HCT116 (cell line): ENCODE data around the gene IP6K2. TPM values are rescaled to one million over a fixed set of nuclear protein-coding genes. Genes with fewer than 3 reads are reported as not detected.

Source experiments
- ATAC-seq: fragments of 200-7000 bp; cut with Tn5 transposase; 2 replicates; pipeline ENCODE4 v1.9.1; 2020; ENCODE audit warnings: mild to moderate bottlenecking, moderate library complexity
- BruUV-seq: library from RNA; stranded (reverse); fragments of 400-500 nt; replicated peaks from 2 replicates; lab custom pipeline; 2021; lab: Mats Ljungman, UMichigan
- CTCF ChIA-PET: fragments of 300-600 bp; sonication (Branson Sonifier 250); formaldehyde crosslinking; loops from one replicate; lab custom pipeline; 2021; ENCODE audit warnings: antibody characterized with exemption; lab: Charles Lee
- POLR2A ChIA-PET: fragments of 300-600, 350-600 bp; sonication (Branson Sonifier 250); formaldehyde crosslinking; loops from one replicate; lab custom pipeline; 2021; ENCODE audit warnings: antibody characterized with exemption; lab: Charles Lee
- RAD21 ChIA-PET, 2 experiments: fragments of 300-600 bp; sonication (Branson Sonifier 250); formaldehyde crosslinking; loops; one replicate each; lab custom pipeline; 2023; ENCODE audit warnings: low total read pairs in 2 of 2; ENCODE audit not compliant: uncharacterized antibody in 2 of 2, unreplicated experiment in 2 of 2, low non-redundant PET in 1 of 2; lab: Charles Lee
- DNase-seq: peaks from one replicate; pipeline ENCODE4 v3.0.0-alpha.2; 2010; ENCODE audit warnings: low read depth, low spot score
- H2AFZ ChIP-seq: fragments of 200-600 bp; shearing (Covaris generic), sonication (generic); 2 replicates; pipeline ENCODE4 v1.6.1; 2017; ENCODE audit warnings: low read depth, mixed run types, mixed read lengths, antibody characterized with exemption, low read length; ENCODE audit not compliant: poor library complexity, severe bottlenecking
- H3K27ac ChIP-seq: 2 replicates; pipeline ENCODE4 v1.5.1; 2012; ENCODE audit warnings: low read depth, low read length
- H3K27me3 ChIP-seq: fragments of 200-600 bp; sonication (generic); 2 replicates; pipeline ENCODE4 v1.6.1; 2016; ENCODE audit warnings: mixed run types, low read length, mixed read lengths; ENCODE audit not compliant: insufficient read depth
- H3K36me3 ChIP-seq, 2 experiments: fragments of 200-500 bp in 1 of 2; fragments of 200-600 bp in 1 of 2; sonication (Bioruptor generic) in 1 of 2; sonication (generic) in 1 of 2; 2 replicates each; pipeline versions ENCODE4 v1.5.1 to v1.6.1; 2014 to 2016; ENCODE audit warnings: low read length in 2 of 2, inconsistent platforms in 1 of 2, mixed read lengths in 1 of 2, mixed run types in 1 of 2; ENCODE audit not compliant: insufficient read depth in 2 of 2, control insufficient read depth in 1 of 2
- H3K4me1 ChIP-seq, 2 experiments: fragments of 200-600 bp in 1 of 2; sonication (generic) in 1 of 2; 2 replicates each; pipeline versions ENCODE4 v1.5.1 to v1.6.1; 2012 to 2017; ENCODE audit warnings: low read length in 2 of 2, inconsistent platforms in 1 of 2, mild to moderate bottlenecking in 1 of 2, mixed read lengths in 1 of 2, mixed run types in 1 of 2, moderate library complexity in 1 of 2; ENCODE audit not compliant: insufficient read depth in 2 of 2, control insufficient read depth in 1 of 2
- H3K4me2 ChIP-seq: fragments of 200-600 bp; sonication (generic); 2 replicates; pipeline ENCODE4 v1.6.1; 2017; ENCODE audit warnings: mixed run types, low read length, mixed read lengths
- H3K4me3 ChIP-seq, 2 experiments: fragments of 200-600 bp in 1 of 2; sonication (generic) in 1 of 2; replicated peaks in 1 of 2; 2 replicates each; pipeline ENCODE4 v1.5.1; 2011 to 2016; ENCODE audit warnings: low read length in 2 of 2, control low read depth in 1 of 2, low read depth in 1 of 2, mild to moderate bottlenecking in 1 of 2, mixed read lengths in 1 of 2, mixed run types in 1 of 2
- H3K79me2 ChIP-seq: fragments of 200-600 bp; sonication (generic); 2 replicates; pipeline ENCODE4 v1.6.1; 2017; ENCODE audit warnings: mild to moderate bottlenecking, mixed run types, low read length, moderate library complexity, mixed read lengths; ENCODE audit not compliant: insufficient read depth
- H3K9ac ChIP-seq: fragments of 200-600 bp; sonication (generic); 2 replicates; pipeline ENCODE4 v1.6.1; 2016; ENCODE audit warnings: low read length, mixed read lengths
- H3K9me2 ChIP-seq: fragments of 200-600 bp; sonication (generic), shearing (Covaris generic); 2 replicates; pipeline ENCODE4 v1.6.1; 2017; ENCODE audit warnings: mixed run types, mild to moderate bottlenecking, moderate library complexity; ENCODE audit not compliant: insufficient read depth
- H3K9me3 ChIP-seq, 2 experiments: fragments of 200-500 bp in 1 of 2; fragments of 200-600 bp in 1 of 2; sonication (Bioruptor generic) in 1 of 2; sonication (generic) in 1 of 2; 2 replicates each; pipeline ENCODE4 v1.6.1; 2014 to 2017; ENCODE audit warnings: low read length in 2 of 2, mixed read lengths in 2 of 2, inconsistent platforms in 1 of 2, low read depth in 1 of 2, mild to moderate bottlenecking in 1 of 2, mixed run types in 1 of 2, moderate library complexity in 1 of 2; ENCODE audit not compliant: control insufficient read depth in 1 of 2, insufficient read depth in 1 of 2
- H4K20me1 ChIP-seq: fragments of 200-600 bp; sonication (generic), shearing (Covaris generic); 2 replicates; pipeline ENCODE4 v1.6.1; 2017; ENCODE audit warnings: mixed run types, mild to moderate bottlenecking, moderate library complexity; ENCODE audit not compliant: insufficient read depth
- EGR1 ChIP-seq: IDR thresholded peaks from 2 replicates; pipeline ENCODE4 v1.6.1; 2012; ENCODE audit warnings: low read depth
- ELF1 ChIP-seq: IDR thresholded peaks from 2 replicates; pipeline ENCODE4 v1.6.1; 2012; ENCODE audit warnings: low read depth, borderline replicate concordance
- EZH2 ChIP-seq: fragments of 200-600 bp; sonication (generic); IDR thresholded peaks from 2 replicates; pipeline ENCODE4 v1.6.1; 2017; ENCODE audit warnings: antibody characterized with exemption, mixed run types
- FOSL1 ChIP-seq: IDR thresholded peaks from 2 replicates; pipeline ENCODE4 v1.6.1; 2012; ENCODE audit warnings: low read depth
- SP1 ChIP-seq: IDR thresholded peaks from 2 replicates; pipeline ENCODE4 v1.6.1; 2012; ENCODE audit warnings: low read depth
- TCF7L2 ChIP-seq: IDR thresholded peaks from 2 replicates; pipeline ENCODE4 v1.7.0; 2011; ENCODE audit warnings: borderline replicate concordance, inconsistent platforms; ENCODE audit not compliant: insufficient read depth, insufficient read length; ENCODE audit errors: extremely low read depth
- intact Hi-C: fragments of 100-400 bp; cut with micrococcal nuclease; formaldehyde crosslinking; loops from 2 replicates; pipeline ENCODE4 v1.10.0; 2022
- total RNA-seq: library from RNA; stranded (reverse); gene quantifications from one replicate; pipeline ENCODE4 v1.2.1, GENCODE V29; 2021; ENCODE audit not compliant: unreplicated experiment
- TF ChIP-seq, protein P1 (sequence below), 3 experiments: fragments of 200-600 bp in 1 of 3; sonication (generic) in 1 of 3; IDR thresholded peaks in 2 of 3; conservative IDR thresholded peaks in 1 of 3; 2 replicates each; pipeline ENCODE4 v1.5.1; 2012 to 2017; ENCODE audit warnings: low read depth in 2 of 3, low read length in 2 of 3, antibody characterized with exemption in 1 of 3, borderline replicate concordance in 1 of 3, control low read depth in 1 of 3, mild to moderate bottlenecking in 1 of 3, mixed read lengths in 1 of 3, mixed run types in 1 of 3, moderate library complexity in 1 of 3; ENCODE audit not compliant: insufficient read depth in 1 of 3
- TF ChIP-seq, protein P2 (sequence below): IDR thresholded peaks from 2 replicates; pipeline ENCODE4 v1.6.1; 2012
- TF ChIP-seq, protein P3 (sequence below): IDR thresholded peaks from 2 replicates; pipeline ENCODE4 v1.6.1; 2011; ENCODE audit warnings: mild to moderate bottlenecking, low read length, moderate library complexity; ENCODE audit not compliant: insufficient replicate concordance; ENCODE audit errors: extremely low read depth

Gene IP6K2
- total RNA-seq, 1 experiment from 2014 or later, result 89.5 TPM

DNA sequence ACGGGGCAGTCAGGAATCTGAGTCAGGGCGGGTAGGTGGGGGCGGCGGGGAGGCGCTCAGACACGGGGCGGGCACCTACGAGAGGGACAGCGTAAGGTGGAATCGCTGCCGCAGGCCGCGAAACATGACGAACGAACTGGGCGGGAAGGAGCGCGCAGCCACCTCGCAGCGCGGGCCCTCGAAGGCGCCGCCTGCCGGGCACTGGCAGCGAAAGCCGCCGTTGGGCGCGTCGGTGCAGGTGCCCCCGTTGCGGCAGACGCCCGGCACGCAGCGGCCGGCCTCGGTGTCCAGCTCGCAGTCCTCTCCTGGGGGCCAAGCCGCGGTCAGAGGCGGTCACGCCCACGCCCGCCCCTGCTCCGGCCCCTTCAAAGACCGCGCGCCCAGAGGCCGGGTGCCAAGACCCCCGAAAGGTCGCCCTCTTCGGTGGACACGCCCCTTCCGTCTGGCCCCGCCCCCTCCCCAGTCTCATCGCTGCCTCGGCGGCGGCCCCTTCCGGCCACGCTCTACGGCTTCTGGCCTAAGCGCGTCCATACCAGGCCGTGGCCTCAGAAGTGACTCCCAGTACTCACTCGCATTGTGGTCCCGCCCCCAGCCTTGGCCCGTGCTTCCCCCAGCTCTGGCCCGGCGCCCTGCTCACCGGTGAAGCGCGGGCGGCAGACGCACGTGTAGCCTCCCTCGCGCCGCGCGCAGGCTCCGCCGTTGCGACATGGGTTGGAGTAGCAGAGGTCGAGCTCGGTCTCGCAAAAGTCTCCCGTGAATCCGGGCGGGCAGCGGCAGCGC is 60.8 kb downstream of the IP6K2 start:
- no peak for TF ChIP-seq TCF7L2
- TF ChIP-seq, protein P1, sequence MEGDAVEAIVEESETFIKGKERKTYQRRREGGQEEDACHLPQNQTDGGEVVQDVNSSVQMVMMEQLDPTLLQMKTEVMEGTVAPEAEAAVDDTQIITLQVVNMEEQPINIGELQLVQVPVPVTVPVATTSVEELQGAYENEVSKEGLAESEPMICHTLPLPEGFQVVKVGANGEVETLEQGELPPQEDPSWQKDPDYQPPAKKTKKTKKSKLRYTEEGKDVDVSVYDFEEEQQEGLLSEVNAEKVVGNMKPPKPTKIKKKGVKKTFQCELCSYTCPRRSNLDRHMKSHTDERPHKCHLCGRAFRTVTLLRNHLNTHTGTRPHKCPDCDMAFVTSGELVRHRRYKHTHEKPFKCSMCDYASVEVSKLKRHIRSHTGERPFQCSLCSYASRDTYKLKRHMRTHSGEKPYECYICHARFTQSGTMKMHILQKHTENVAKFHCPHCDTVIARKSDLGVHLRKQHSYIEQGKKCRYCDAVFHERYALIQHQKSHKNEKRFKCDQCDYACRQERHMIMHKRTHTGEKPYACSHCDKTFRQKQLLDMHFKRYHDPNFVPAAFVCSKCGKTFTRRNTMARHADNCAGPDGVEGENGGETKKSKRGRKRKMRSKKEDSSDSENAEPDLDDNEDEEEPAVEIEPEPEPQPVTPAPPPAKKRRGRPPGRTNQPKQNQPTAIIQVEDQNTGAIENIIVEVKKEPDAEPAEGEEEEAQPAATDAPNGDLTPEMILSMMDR (IDR thresholded peaks at IDR 0.05 in 2 of 3, conservative IDR thresholded peaks at IDR 0.05 in 1 of 3; ENCODE audit: borderline replicate concordance in 1 of 3, insufficient read depth in 1 of 3, low read depth in 2 of 3, low read length in 2 of 3), result peak in 2 of 3 experiments; percentile 40 to 50; a peak in 4 of 6 replicates
- DNase-seq (peak; percentile 21), ATAC-seq (peak; percentile 85)
- Histone ChIP-seq H3K9me2 (no peaks in the 10 kb centered on the region), H4K20me1 (no peaks in the 10 kb centered on the region), H3K9me3 (peaks cover 0 to 6% of the 10 kb centered on the region in 2 experiments; a peak in 1 of 4 replicates), H3K79me2 (no peaks in the 10 kb centered on the region), H3K36me3 (no peaks in the 10 kb centered on the region), H3K4me1 (peaks cover 0 to 8% of the 10 kb centered on the region in 2 experiments; a peak in 3 of 4 replicates), H2AFZ (no peak overlapping the region), H3K27ac (peak overlapping the region; percentile 58; the same call in 1 of the 2 replicates), H3K4me3 (peak overlapping the region; percentile 17 to 37; a peak in 2 of 4 replicates), H3K4me2 (peak overlapping the region; percentile 66), H3K27me3 (no peaks in the 10 kb centered on the region), H3K9ac (peak overlapping the region; percentile 24; the same call in 1 of the 2 replicates)
- POLR2A ChIA-PET, result no interaction called here
- CTCF ChIA-PET, result no interaction called here
- intact Hi-C loops, result loop anchor here (1.0 kb wide), 1 partner anchor 21 kb away; the partner anchor contains the start of gene SLC26A6
- RAD21 ChIA-PET, result no interaction called here
- no TSS peak for BruUV-seq

DNA sequence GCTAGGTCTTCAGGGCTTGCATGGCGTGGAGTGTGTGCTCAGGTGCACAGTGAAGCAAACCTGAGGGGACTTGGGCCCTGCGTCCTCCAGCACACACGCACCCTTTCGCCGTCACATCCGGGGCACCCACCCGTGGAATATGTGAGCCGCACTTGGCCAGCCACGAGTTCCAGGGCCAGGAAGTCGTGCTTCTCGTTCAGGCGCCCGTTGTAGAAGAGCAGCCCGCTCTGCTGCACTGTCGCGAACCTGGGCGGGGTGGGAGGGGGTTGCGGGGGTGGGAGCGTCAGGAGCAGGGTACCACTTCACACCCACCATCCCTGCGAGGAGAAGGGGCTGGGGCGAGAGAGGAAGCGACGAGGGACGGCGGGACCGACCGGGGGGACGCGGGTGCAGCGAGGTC is 61.4 kb downstream of the IP6K2 start:
- no TSS peak for BruUV-seq
- ChIA-PET CTCF (no interaction called here), RAD21 (no interaction called here), POLR2A (no interaction called here)
- Histone ChIP-seq H3K36me3 (no peaks in the 10 kb centered on the region), H4K20me1 (no peaks in the 10 kb centered on the region), H3K4me2 (peak overlapping the region; percentile 66; the same call in 1 of the 2 replicates), H3K79me2 (no peaks in the 10 kb centered on the region), H3K9me3 (peaks cover 0 to 6% of the 10 kb centered on the region in 2 experiments; a peak in 1 of 4 replicates), H3K4me3 (no peak overlapping the region), H2AFZ (no peak overlapping the region), H3K9ac (no peak overlapping the region), H3K9me2 (no peaks in the 10 kb centered on the region), H3K27ac (no peak overlapping the region), H3K4me1 (peaks cover 0 to 8% of the 10 kb centered on the region in 2 experiments; a peak in 3 of 4 replicates), H3K27me3 (no peaks in the 10 kb centered on the region)
- DNase-seq (no peak), ATAC-seq (no peak)
- intact Hi-C loops, result loop anchor here (1.0 kb wide), 1 partner anchor 20 kb away; the partner anchor contains the start of gene SLC26A6
- TF ChIP-seq, protein P2, sequence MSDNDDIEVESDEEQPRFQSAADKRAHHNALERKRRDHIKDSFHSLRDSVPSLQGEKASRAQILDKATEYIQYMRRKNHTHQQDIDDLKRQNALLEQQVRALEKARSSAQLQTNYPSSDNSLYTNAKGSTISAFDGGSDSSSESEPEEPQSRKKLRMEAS, result no peak
- TF ChIP-seq SP1 (no peak), FOSL1 (no peak), EGR1 (no peak), EZH2 (no peak), ELF1 (no peak)
- TF ChIP-seq, protein P3, sequence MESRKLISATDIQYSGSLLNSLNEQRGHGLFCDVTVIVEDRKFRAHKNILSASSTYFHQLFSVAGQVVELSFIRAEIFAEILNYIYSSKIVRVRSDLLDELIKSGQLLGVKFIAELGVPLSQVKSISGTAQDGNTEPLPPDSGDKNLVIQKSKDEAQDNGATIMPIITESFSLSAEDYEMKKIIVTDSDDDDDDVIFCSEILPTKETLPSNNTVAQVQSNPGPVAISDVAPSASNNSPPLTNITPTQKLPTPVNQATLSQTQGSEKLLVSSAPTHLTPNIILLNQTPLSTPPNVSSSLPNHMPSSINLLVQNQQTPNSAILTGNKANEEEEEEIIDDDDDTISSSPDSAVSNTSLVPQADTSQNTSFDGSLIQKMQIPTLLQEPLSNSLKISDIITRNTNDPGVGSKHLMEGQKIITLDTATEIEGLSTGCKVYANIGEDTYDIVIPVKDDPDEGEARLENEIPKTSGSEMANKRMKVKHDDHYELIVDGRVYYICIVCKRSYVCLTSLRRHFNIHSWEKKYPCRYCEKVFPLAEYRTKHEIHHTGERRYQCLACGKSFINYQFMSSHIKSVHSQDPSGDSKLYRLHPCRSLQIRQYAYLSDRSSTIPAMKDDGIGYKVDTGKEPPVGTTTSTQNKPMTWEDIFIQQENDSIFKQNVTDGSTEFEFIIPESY, result no peak
